ENCODE data around the gene SUPT16H. TPM values are rescaled to one million over a fixed set of nuclear protein-coding genes. Genes with fewer than 3 reads are reported as not detected.

The SUPT16H gene
- total and polyA plus RNA-seq, 2 of the 13 experiments (the other 11 are each of a cell fraction or from before 2014, with no cell fraction given) = 77.5 to 230 TPM

DNA sequence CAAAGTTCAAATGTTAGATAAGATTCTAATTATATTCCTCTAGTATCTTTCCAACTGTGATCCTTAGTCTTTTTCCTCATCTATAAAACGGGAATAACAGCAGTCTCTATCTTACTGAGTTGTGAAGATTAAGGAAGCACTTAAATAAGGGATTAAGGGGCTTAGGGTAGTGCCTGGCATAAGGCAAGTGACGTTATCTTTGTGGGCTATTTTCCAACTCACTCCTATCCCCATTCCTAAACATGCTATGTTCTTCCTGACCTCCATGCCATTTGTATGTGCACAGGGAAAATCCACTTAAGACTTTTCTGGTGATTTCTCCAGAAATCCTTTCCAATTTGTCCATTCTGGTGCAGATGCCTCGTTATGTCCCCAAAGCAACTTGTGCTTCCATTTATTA, 33.3 kb downstream of the SUPT16H start:
- Histone ChIP-seq H3K27ac (ENCODE audit: extremely low read length, insufficient read depth, low read length) (no peak overlapping the region), H3K4me1 (ENCODE audit: insufficient read depth, low read length) (no peaks in the 10 kb centered on the region), H3K36me3 (replicated peaks in 1 of 2; ENCODE audit: control insufficient read depth in 1 of 2, insufficient read depth in 2 of 2, low read length in 2 of 2) (peaks cover 25 to 40% of the 10 kb centered on the region in 2 experiments), H3K9me3 (ENCODE audit: low read length) (no peaks in the 10 kb centered on the region), H2AFZ (ENCODE audit: low read length) (no peak overlapping the region), H4K20me1 (ENCODE audit: insufficient read depth, low read length) (no peaks in the 10 kb centered on the region), H3K4me3 (replicated peaks in 1 of 3; ENCODE audit: insufficient read depth in 1 of 3, low read depth in 2 of 3, low read length in 3 of 3) (no peak overlapping the region), H3K4me2 (ENCODE audit: low read depth, low read length) (no peak overlapping the region), H3K27me3 (ENCODE audit: control insufficient read depth in 1 of 2, insufficient read depth in 2 of 2, low read length in 2 of 2) (no peaks in the 10 kb centered on the region), H3K79me2 (ENCODE audit: insufficient read depth, low read length) (no peaks in the 10 kb centered on the region), H3K9ac (ENCODE audit: insufficient read depth, low read depth, low read length) (no peak overlapping the region)
- POLR2A ChIA-PET = no interaction called here
- WGBS (ENCODE audit: low lambda C conversion rate) = 94% methylated on average over 3 of the region's 3 CpGs
- ATAC-seq (no peak), DNase-seq (ENCODE audit: low spot score) (no peak), FAIRE-seq (no peak)
- no TSS peak for BruUV-seq (replicated peaks)
- intact Hi-C loops (cut with micrococcal nuclease; ENCODE audit: unreplicated experiment) (no loop called here), in situ Hi-C loops (cut with HindIII; ENCODE audit: extremely low pct_ligation_motif_present, low pct_unique_long_range_greater_than_20kb) (no loop called here)
- TF ChIP-seq PAF1 (CRISPR knock-in tag; IDR thresholded peaks at IDR 0.05) (peak; percentile 44; the same call in 1 of the 2 replicates), POLR2AphosphoS5 (IDR thresholded peaks at IDR 0.05; ENCODE audit: low read depth, low read length) (peak; percentile 52), SP4 (CRISPR knock-in tag; IDR thresholded peaks at IDR 0.05) (no peak), MBD4 (IDR thresholded peaks at IDR 0.05; ENCODE audit: borderline replicate concordance, low read length) (peak; percentile 63; the same call in 1 of the 2 replicates), ZSCAN25 (CRISPR knock-in tag; IDR thresholded peaks at IDR 0.05) (no peak), RBM22 (optimal IDR thresholded peaks at IDR 0.05; ENCODE audit: low read length) (peak; percentile 22), POLR2G (IDR thresholded peaks at IDR 0.05; ENCODE audit: low read depth, low read length) (0 out of 2 replicates have a peak, but pooled peaks have one; percentile 12)
- CTCF ChIA-PET (ENCODE audit: low intra/inter-chr PET ratio, low total read pairs) = no interaction called here

DNA sequence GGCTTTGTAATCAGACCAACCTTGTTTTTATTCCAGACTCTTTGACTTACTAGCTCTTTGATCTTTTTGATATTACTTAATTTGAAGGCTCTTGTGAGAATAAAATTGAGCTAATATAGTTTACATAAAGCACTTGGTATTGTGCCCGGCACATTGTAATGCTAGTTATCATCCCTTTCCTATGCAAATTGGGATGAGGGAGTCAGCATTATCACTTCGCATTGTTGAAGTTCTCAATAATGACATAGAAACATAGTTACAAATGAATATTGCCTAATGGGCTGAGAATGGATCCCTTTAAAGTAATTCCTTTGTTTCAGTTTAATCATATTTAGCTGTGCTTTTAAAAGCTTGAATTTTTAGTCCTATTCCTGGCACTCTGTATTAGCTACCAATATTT, 36.6 kb downstream of the SUPT16H start:
- TF ChIP-seq ZNF136 (CRISPR knock-in tag; IDR thresholded peaks at IDR 0.05; ENCODE audit: low read depth) (no peak), ZFAT (CRISPR knock-in tag; conservative IDR thresholded peaks at IDR 0.05) (no peak), BCL6 (CRISPR knock-in tag; IDR thresholded peaks at IDR 0.05) (no peak), HNRNPH1 (optimal IDR thresholded peaks at IDR 0.05; ENCODE audit: low read depth, low read length) (no peak), ZNF383 (CRISPR knock-in tag; IDR thresholded peaks at IDR 0.05; ENCODE audit: borderline replicate concordance) (no peak), ZNF672 (CRISPR knock-in tag; IDR thresholded peaks at IDR 0.05) (no peak), PLRG1 (conservative IDR thresholded peaks at IDR 0.05) (no peak), KAT2B (IDR thresholded peaks at IDR 0.05; ENCODE audit: borderline replicate concordance, low read depth, low read length) (no peak), ZNF432 (CRISPR knock-in tag; IDR thresholded peaks at IDR 0.05; ENCODE audit: borderline replicate concordance) (no peak), KLF15 (CRISPR knock-in tag; IDR thresholded peaks at IDR 0.05; ENCODE audit: borderline replicate concordance) (no peak), SNAI1 (CRISPR knock-in tag; IDR thresholded peaks at IDR 0.05; ENCODE audit: borderline replicate concordance) (no peak), HNRNPLL (IDR thresholded peaks at IDR 0.05; ENCODE audit: low read depth, low read length, poor library complexity, severe bottlenecking) (no peak), MEF2D (CRISPR knock-in tag; IDR thresholded peaks at IDR 0.05) (no peak), NPAS2 (CRISPR knock-in tag; IDR thresholded peaks at IDR 0.05; ENCODE audit: borderline replicate concordance) (no peak), NAIF1 (CRISPR knock-in tag; IDR thresholded peaks at IDR 0.05; ENCODE audit: borderline replicate concordance) (no peak), ZNF460 (CRISPR knock-in tag; IDR thresholded peaks at IDR 0.05; ENCODE audit: borderline replicate concordance) (no peak), SP1 (IDR thresholded peaks at IDR 0.05) (no peak), SP1 (CRISPR knock-in tag; IDR thresholded peaks at IDR 0.05) (no peak)
- H3K9ac ChIP-seq (ENCODE audit: insufficient read depth, low read depth, low read length) = no peak overlapping the region
- ChIA-PET CTCF (ENCODE audit: low intra/inter-chr PET ratio, low total read pairs) (no interaction called here), POLR2A (no interaction called here)
- no peak overlapping the region for H2AFZ ChIP-seq (ENCODE audit: low read length)
- no peak for FAIRE-seq
- no peak overlapping the region for H3K4me2 ChIP-seq (ENCODE audit: low read depth, low read length)
- in situ Hi-C loops (cut with HindIII; ENCODE audit: extremely low pct_ligation_motif_present, low pct_unique_long_range_greater_than_20kb) (no loop called here), intact Hi-C loops (cut with micrococcal nuclease; ENCODE audit: unreplicated experiment) (no loop called here)
- H3K4me3 ChIP-seq (replicated peaks in 1 of 3; ENCODE audit: insufficient read depth in 1 of 3, low read depth in 2 of 3, low read length in 3 of 3) = no peak overlapping the region
- peaks cover 7 to 14% of the 10 kb centered on the region in 2 experiments for H3K36me3 ChIP-seq (replicated peaks in 1 of 2; ENCODE audit: control insufficient read depth in 1 of 2, insufficient read depth in 2 of 2, low read length in 2 of 2)
- no peaks in the 10 kb centered on the region for H3K9me3 ChIP-seq (ENCODE audit: low read length)
- no peaks in the 10 kb centered on the region for H3K79me2 ChIP-seq (ENCODE audit: insufficient read depth, low read length)
- no peaks in the 10 kb centered on the region for H4K20me1 ChIP-seq (ENCODE audit: insufficient read depth, low read length)
- no peak overlapping the region for H3K27ac ChIP-seq (ENCODE audit: extremely low read length, insufficient read depth, low read length)
- H3K27me3 ChIP-seq (ENCODE audit: control insufficient read depth in 1 of 2, insufficient read depth in 2 of 2, low read length in 2 of 2) = no peaks in the 10 kb centered on the region
- DNase-seq (ENCODE audit: low spot score) = no peak
- no peak for ATAC-seq
- WGBS (ENCODE audit: low lambda C conversion rate) = 65% methylated on average over 2 of the region's 2 CpGs
- H3K4me1 ChIP-seq (ENCODE audit: insufficient read depth, low read length) = no peaks in the 10 kb centered on the region
- BruUV-seq (replicated peaks) = no TSS peak

All from HepG2 (cell line).